NT2/D1 (cell line): ENCODE data around the gene BIK.

ENCODE experiments used
- SUZ12 ChIP-seq: IDR thresholded peaks from 2 replicates; pipeline ENCODE4 v1.6.1; 2011; ENCODE audit not compliant: insufficient read length, insufficient read depth; ENCODE audit errors: extremely low read depth
- YY1 ChIP-seq: IDR thresholded peaks from 2 replicates; pipeline ENCODE4 v1.6.1; 2011; ENCODE audit not compliant: insufficient read length, insufficient read depth
- ZNF274 ChIP-seq: IDR thresholded peaks from 2 replicates; pipeline ENCODE4 v1.6.1; 2011; ENCODE audit warnings: mild to moderate bottlenecking, low read depth, low read length

- TF ChIP-seq ZNF274: no peak
- TF ChIP-seq SUZ12: no peak
- TF ChIP-seq YY1: no peak
These were observed 56.5 kb downstream of the BIK start for GRCh38 chr22:43167001-43167589.
